ENCODE measurements around the gene SYNRG. TPM values are rescaled to one million over a fixed set of nuclear protein-coding genes. Genes with fewer than 3 reads are reported as not detected.

SYNRG gene
- 12.0 to 15.7 TPM (median 13.3 TPM) in 5 replicates for total RNA-seq (2022; extraction: Qiagen RNA extraction; ENCODE audit: low read depth)

GRCh38 chr17:37609170-37610040 is at the start of gene SYNRG:
Gene SYNRG, minus strand, starts transcription at chr17:37609418. Its CDS starts 63 bp downstream, at chr17:37609355.

GRCh38 chr17:37643118-37643766 is 34.0 kb upstream of the SYNRG start, which contains the start of gene DDX52:
Gene DDX52, minus strand, starts transcription at chr17:37643446. Its CDS starts 26 bp downstream, at chr17:37643420.

GRCh38 chr17:37489197-37490001 is 119.8 kb downstream of the SYNRG start, which contains the start of gene DUSP14:
Gene DUSP14, plus strand, starts transcription at chr17:37489891. Its CDS starts 22,382 bp downstream, at chr17:37512273.

Other genes with a start within 250 kb of the SYNRG start
- not detected in 5 replicates for gene C17orf78, start 233.4 kb downstream of the SYNRG start, total RNA-seq (2022; extraction: Qiagen RNA extraction; ENCODE audit: low read depth)
- gene ACACA, start 202.6 kb downstream of the SYNRG start, total RNA-seq (2022; extraction: Qiagen RNA extraction; ENCODE audit: low read depth) = 42.9 to 53.3 TPM (median 49.0 TPM) in 5 replicates
- gene TADA2A, start 202.5 kb downstream of the SYNRG start, total RNA-seq (2022; extraction: Qiagen RNA extraction; ENCODE audit: low read depth) = 10.9 to 12.9 TPM (median 12.0 TPM) in 5 replicates
- gene DUSP14, start 119.5 kb downstream of the SYNRG start, total RNA-seq (2022; extraction: Qiagen RNA extraction; ENCODE audit: low read depth) = 41.9 to 54.5 TPM (median 51.5 TPM) in 5 replicates
- gene DDX52, start 34.0 kb upstream of the SYNRG start, total RNA-seq (2022; extraction: Qiagen RNA extraction; ENCODE audit: low read depth) = 26.8 to 32.4 TPM (median 30.7 TPM) in 5 replicates
- 19.9 to 25.3 TPM (median 23.7 TPM) in 5 replicates for gene HNF1B, start 135.6 kb upstream of the SYNRG start, total RNA-seq (2022; extraction: Qiagen RNA extraction; ENCODE audit: low read depth)